ENCODE measurements around the gene PAK1.

PAK1 gene

DNA sequence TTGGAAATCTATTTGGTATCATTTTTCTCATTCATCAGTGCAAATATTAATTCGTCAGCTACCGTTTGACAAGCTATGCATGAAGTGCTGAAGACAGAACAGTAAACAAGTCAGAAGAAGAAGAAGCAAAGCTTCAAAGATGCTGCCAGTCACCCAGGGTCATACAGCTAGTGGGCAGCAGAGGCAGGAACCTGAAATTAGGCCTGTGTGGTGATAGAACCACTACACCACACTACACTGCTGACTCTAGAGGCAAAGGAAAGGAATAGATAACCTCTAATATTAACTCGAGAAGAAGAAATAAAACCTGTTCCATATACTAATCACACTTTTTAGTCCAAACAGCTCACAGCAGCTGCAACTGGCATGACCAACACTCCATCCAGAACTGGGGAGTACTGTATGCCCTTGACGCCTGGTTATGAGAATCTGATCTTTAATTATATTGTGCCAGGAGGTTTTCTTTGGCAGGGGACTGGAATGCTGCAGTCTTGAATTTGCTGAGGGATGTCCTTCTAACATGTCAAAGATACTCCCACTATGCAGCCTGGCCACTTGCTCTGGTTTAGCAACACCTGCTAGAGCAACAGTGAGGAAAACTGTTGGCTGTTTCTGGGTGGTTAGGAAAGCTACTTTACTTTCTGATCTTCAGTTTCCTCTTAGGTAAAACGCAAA, 73.0 kb downstream of the PAK1 start:
- Histone ChIP-seq H3K4me3 (ENCODE audit: low read length in 2 of 2) (no peak overlapping the region), H3K4me1 (ENCODE audit: control insufficient read depth in 2 of 2, insufficient read depth in 1 of 2, low read depth in 1 of 2, low read length in 2 of 2) (peaks cover 0 to 14% of the 10 kb centered on the region in 2 donors), H3K36me3 (replicated peaks in 1 of 2; ENCODE audit: control insufficient read depth in 2 of 2, insufficient read depth in 2 of 2, low read length in 2 of 2) (no peaks in the 10 kb centered on the region), H3K27me3 (ENCODE audit: control insufficient read depth in 3 of 3, insufficient read depth in 3 of 3, low read depth in 1 of 3, low read length in 3 of 3) (no peaks in the 10 kb centered on the region), H3K18ac (ENCODE audit: low read length) (no peak overlapping the region), H3K4me2 (ENCODE audit: insufficient read depth, low read length, poor library complexity, severe bottlenecking) (no peak overlapping the region), H3K79me1 (ENCODE audit: low read depth, low read length) (no peaks in the 10 kb centered on the region), H3K14ac (ENCODE audit: low read length) (no peak overlapping the region), H3K4ac (ENCODE audit: low read length) (no peak overlapping the region), H2BK120ac (ENCODE audit: low read depth, low read length) (no peak overlapping the region), H2BK15ac (ENCODE audit: low read length) (no peak overlapping the region), H2AFZ (ENCODE audit: low read length) (no peak overlapping the region), H2AK5ac (ENCODE audit: low read depth, low read length) (no peak overlapping the region), H3K23ac (ENCODE audit: low read depth, low read length, poor library complexity) (no peak overlapping the region), H3K9me3 (replicated peaks in 1 of 2; ENCODE audit: control insufficient read depth in 2 of 2, insufficient read depth in 1 of 2, low read depth in 1 of 2, low read length in 2 of 2) (no peaks in the 10 kb centered on the region), H3K9ac (ENCODE audit: low read depth, low read length, poor library complexity) (no peak overlapping the region), H2BK5ac (ENCODE audit: low read length) (no peak overlapping the region), H4K91ac (ENCODE audit: low read depth, low read length, poor library complexity) (no peak overlapping the region), H4K8ac (ENCODE audit: low read depth, low read length) (no peak overlapping the region), H3K27ac (replicated peaks; ENCODE audit: low read length) (no peak overlapping the region), H2BK12ac (ENCODE audit: low read length) (no peak overlapping the region)
- no CpG with 5 or more reads among the region's 5 CpGs for WGBS, 2 donors (ENCODE audit: extremely low coverage in 2 of 2, insufficient read length in 2 of 2, insufficient replicate concordance in 1 of 2)
- DNase-seq (ENCODE audit: low spot score), result no peak

- no peak overlapping the region for H2BK12ac ChIP-seq (ENCODE audit: low read length)
- no peak overlapping the region for H2BK120ac ChIP-seq (ENCODE audit: low read depth, low read length)
- no peak overlapping the region for H3K23ac ChIP-seq (ENCODE audit: low read depth, low read length, poor library complexity)
- H4K8ac ChIP-seq (ENCODE audit: low read depth, low read length), result no peak overlapping the region
- H3K27me3 ChIP-seq (ENCODE audit: control insufficient read depth in 3 of 3, insufficient read depth in 3 of 3, low read depth in 1 of 3, low read length in 3 of 3), result no peaks in the 10 kb centered on the region
- no peak overlapping the region for H2BK15ac ChIP-seq (ENCODE audit: low read length)
- H3K9ac ChIP-seq (ENCODE audit: low read depth, low read length, poor library complexity), result no peak overlapping the region
- WGBS, 2 donors (ENCODE audit: extremely low coverage in 2 of 2, insufficient read length in 2 of 2, insufficient replicate concordance in 1 of 2), result no CpG with 5 or more reads among the region's 2 CpGs
- no peak overlapping the region for H4K91ac ChIP-seq (ENCODE audit: low read depth, low read length, poor library complexity)
- H2BK5ac ChIP-seq (ENCODE audit: low read length), result no peak overlapping the region
- no peak overlapping the region for H2AK5ac ChIP-seq (ENCODE audit: low read depth, low read length)
- H2AFZ ChIP-seq (ENCODE audit: low read length), result no peak overlapping the region
- H3K79me1 ChIP-seq (ENCODE audit: low read depth, low read length), result no peaks in the 10 kb centered on the region
- no peak overlapping the region for H3K4me3 ChIP-seq (ENCODE audit: low read length in 2 of 2)
- H3K36me3 ChIP-seq (replicated peaks in 1 of 2; ENCODE audit: control insufficient read depth in 2 of 2, insufficient read depth in 2 of 2, low read length in 2 of 2), result no peaks in the 10 kb centered on the region
- H3K4me1 ChIP-seq (ENCODE audit: control insufficient read depth in 2 of 2, insufficient read depth in 1 of 2, low read depth in 1 of 2, low read length in 2 of 2), result peaks cover 0 to 16% of the 10 kb centered on the region in 2 donors
- H3K27ac ChIP-seq (replicated peaks; ENCODE audit: low read length), result no peak overlapping the region
- no peak overlapping the region for H3K18ac ChIP-seq (ENCODE audit: low read length)
- H3K14ac ChIP-seq (ENCODE audit: low read length), result no peak overlapping the region
- no peaks in the 10 kb centered on the region for H3K9me3 ChIP-seq (replicated peaks in 1 of 2; ENCODE audit: control insufficient read depth in 2 of 2, insufficient read depth in 1 of 2, low read depth in 1 of 2, low read length in 2 of 2)
- H3K4me2 ChIP-seq (ENCODE audit: insufficient read depth, low read length, poor library complexity, severe bottlenecking), result no peak overlapping the region
- H3K4ac ChIP-seq (ENCODE audit: low read length), result no peak overlapping the region
- no peak for DNase-seq (ENCODE audit: low spot score)
Measured at GRCh38 chr11:77400271-77400670, 73.6 kb downstream of the PAK1 start.

GRCh38 chr11:77397631-77398030, 76.3 kb downstream of the PAK1 start:
- no peak for DNase-seq (ENCODE audit: low spot score)
- Histone ChIP-seq H2BK15ac (ENCODE audit: low read length) (no peak overlapping the region), H2BK12ac (ENCODE audit: low read length) (no peak overlapping the region), H2AK5ac (ENCODE audit: low read depth, low read length) (no peak overlapping the region), H3K36me3 (replicated peaks in 1 of 2; ENCODE audit: control insufficient read depth in 2 of 2, insufficient read depth in 2 of 2, low read length in 2 of 2) (no peaks in the 10 kb centered on the region), H3K9me3 (replicated peaks in 1 of 2; ENCODE audit: control insufficient read depth in 2 of 2, insufficient read depth in 1 of 2, low read depth in 1 of 2, low read length in 2 of 2) (no peaks in the 10 kb centered on the region), H3K4me2 (ENCODE audit: insufficient read depth, low read length, poor library complexity, severe bottlenecking) (no peak overlapping the region), H3K27me3 (ENCODE audit: control insufficient read depth in 3 of 3, insufficient read depth in 3 of 3, low read depth in 1 of 3, low read length in 3 of 3) (no peaks in the 10 kb centered on the region), H3K4ac (ENCODE audit: low read length) (no peak overlapping the region), H3K18ac (ENCODE audit: low read length) (no peak overlapping the region), H3K9ac (ENCODE audit: low read depth, low read length, poor library complexity) (no peak overlapping the region), H4K8ac (ENCODE audit: low read depth, low read length) (no peak overlapping the region), H3K4me1 (ENCODE audit: control insufficient read depth in 2 of 2, insufficient read depth in 1 of 2, low read depth in 1 of 2, low read length in 2 of 2) (peaks cover 0 to 16% of the 10 kb centered on the region in 2 donors), H3K14ac (ENCODE audit: low read length) (no peak overlapping the region), H3K79me1 (ENCODE audit: low read depth, low read length) (no peaks in the 10 kb centered on the region), H3K27ac (replicated peaks; ENCODE audit: low read length) (no peak overlapping the region), H2BK120ac (ENCODE audit: low read depth, low read length) (no peak overlapping the region), H2AFZ (ENCODE audit: low read length) (no peak overlapping the region), H4K91ac (ENCODE audit: low read depth, low read length, poor library complexity) (no peak overlapping the region), H3K23ac (ENCODE audit: low read depth, low read length, poor library complexity) (no peak overlapping the region), H3K4me3 (ENCODE audit: low read length in 2 of 2) (no peak overlapping the region), H2BK5ac (ENCODE audit: low read length) (no peak overlapping the region)
- no CpG with 5 or more reads among the region's 1 CpG for WGBS, 2 donors (ENCODE audit: extremely low coverage in 2 of 2, insufficient read length in 2 of 2, insufficient replicate concordance in 1 of 2)

DNA sequence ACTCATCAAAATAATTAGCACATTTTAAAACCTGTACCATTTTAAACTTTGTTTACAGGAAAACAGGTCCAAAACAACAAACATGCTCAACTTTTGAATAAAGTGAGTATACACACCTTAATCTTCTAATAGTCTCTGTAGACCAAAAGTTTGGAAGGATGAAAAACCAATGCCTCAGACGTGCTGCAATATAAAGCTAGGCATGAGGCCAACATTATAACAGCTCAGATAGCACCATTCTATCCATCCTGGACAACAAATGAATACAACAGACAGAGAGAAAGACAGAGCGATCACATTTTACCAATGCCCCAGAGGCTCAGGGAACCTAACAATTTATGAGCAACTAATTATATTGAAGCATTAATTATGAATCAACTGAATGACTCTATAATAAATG, 77.0 kb downstream of the PAK1 start:
- DNase-seq (ENCODE audit: low spot score), result no peak
- Histone ChIP-seq H3K36me3 (replicated peaks in 1 of 2; ENCODE audit: control insufficient read depth in 2 of 2, insufficient read depth in 2 of 2, low read length in 2 of 2) (peaks cover 0 to 5% of the 10 kb centered on the region in 2 donors), H3K4me2 (ENCODE audit: insufficient read depth, low read length, poor library complexity, severe bottlenecking) (no peak overlapping the region), H3K27me3 (ENCODE audit: control insufficient read depth in 3 of 3, insufficient read depth in 3 of 3, low read depth in 1 of 3, low read length in 3 of 3) (no peaks in the 10 kb centered on the region), H3K4me3 (ENCODE audit: low read length in 2 of 2) (no peak overlapping the region), H3K4me1 (ENCODE audit: control insufficient read depth in 2 of 2, insufficient read depth in 1 of 2, low read depth in 1 of 2, low read length in 2 of 2) (peaks cover 0 to 10% of the 10 kb centered on the region in 2 donors), H3K79me1 (ENCODE audit: low read depth, low read length) (no peaks in the 10 kb centered on the region), H3K18ac (ENCODE audit: low read length) (no peak overlapping the region), H4K91ac (ENCODE audit: low read depth, low read length, poor library complexity) (no peak overlapping the region), H3K23ac (ENCODE audit: low read depth, low read length, poor library complexity) (no peak overlapping the region), H3K27ac (replicated peaks; ENCODE audit: low read length) (no peak overlapping the region), H4K8ac (ENCODE audit: low read depth, low read length) (no peak overlapping the region), H3K4ac (ENCODE audit: low read length) (no peak overlapping the region), H2BK15ac (ENCODE audit: low read length) (no peak overlapping the region), H2BK120ac (ENCODE audit: low read depth, low read length) (no peak overlapping the region), H3K14ac (ENCODE audit: low read length) (no peak overlapping the region), H2AK5ac (ENCODE audit: low read depth, low read length) (no peak overlapping the region), H3K9ac (ENCODE audit: low read depth, low read length, poor library complexity) (no peak overlapping the region), H2AFZ (ENCODE audit: low read length) (no peak overlapping the region), H2BK5ac (ENCODE audit: low read length) (no peak overlapping the region), H2BK12ac (ENCODE audit: low read length) (no peak overlapping the region), H3K9me3 (replicated peaks in 1 of 2; ENCODE audit: control insufficient read depth in 2 of 2, insufficient read depth in 1 of 2, low read depth in 1 of 2, low read length in 2 of 2) (no peaks in the 10 kb centered on the region)
- no CpG with 5 or more reads among the region's 2 CpGs for WGBS, 2 donors (ENCODE audit: extremely low coverage in 2 of 2, insufficient read length in 2 of 2, insufficient replicate concordance in 1 of 2)

Measured in neuronal stem cell (in vitro differentiated cells).